ENCODE results near the gene TSG101. TPM values are rescaled to one million over a fixed set of nuclear protein-coding genes. Genes with fewer than 3 reads are reported as not detected.
A peak's percentile ranks its signal among the peaks of the same experiment; 100 is the strongest.

The TSG101 gene
- polyA plus RNA-seq, 1 experiment = 118 TPM

DNA sequence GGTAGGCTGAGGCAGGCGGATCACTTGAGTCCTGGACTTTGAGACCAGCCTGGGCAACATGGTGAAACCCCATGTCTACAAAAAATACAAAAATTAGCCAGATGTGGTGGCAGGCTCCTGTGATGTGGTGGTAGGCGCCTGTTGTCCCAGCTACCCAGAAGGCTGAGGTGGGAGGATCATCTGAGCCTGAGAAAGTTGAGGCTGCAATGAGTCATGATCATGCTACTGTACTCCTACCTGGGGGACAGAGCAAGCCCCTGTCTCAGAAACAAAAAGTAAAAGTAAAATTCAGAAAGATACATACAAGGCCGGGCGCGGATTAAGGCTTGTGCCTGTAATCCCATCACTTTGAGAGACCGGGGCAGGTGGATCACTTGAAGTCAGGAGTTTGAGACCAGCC lies 64.8 kb downstream of the TSG101 start:
- Histone ChIP-seq H3K9me3 (ENCODE audit: control insufficient read depth, insufficient read depth, low read length) (no peaks in the 10 kb centered on the region), H3K27me3 (ENCODE audit: control insufficient read depth, insufficient read depth, low read length) (peaks cover 2% of the 10 kb centered on the region), H3K4me3 (ENCODE audit: low read depth, low read length) (no peak overlapping the region), H3K27ac (ENCODE audit: low read depth, low read length) (no peak overlapping the region)
- CTCF ChIA-PET = no interaction called here
- POLR2A ChIA-PET = no interaction called here
- DNase-seq (ENCODE audit: low read depth, low spot score) = no peak
- TF ChIP-seq CTCF (IDR thresholded peaks at IDR 0.05; ENCODE audit: low read depth, low read length) = no peak

DNA sequence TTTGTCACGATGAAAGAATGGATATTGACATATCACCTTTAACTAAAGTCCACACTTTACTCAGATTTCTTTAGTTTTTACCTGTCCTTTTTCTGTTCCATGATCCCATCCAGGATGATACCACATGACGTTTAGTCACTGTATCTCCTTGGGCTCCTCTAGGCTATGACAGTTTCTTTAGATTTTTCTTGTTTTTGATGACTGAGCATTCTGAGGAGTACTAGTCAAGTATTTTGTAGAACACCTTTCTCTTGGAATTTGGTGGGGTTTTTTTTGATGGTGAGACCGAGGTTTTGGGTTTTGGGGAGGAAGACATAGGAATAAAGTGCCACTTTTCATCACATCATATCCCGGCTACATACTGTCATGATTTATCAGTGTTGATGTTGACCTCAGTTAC lies 67.1 kb downstream of the TSG101 start:
- Histone ChIP-seq H3K27ac (ENCODE audit: low read depth, low read length) (no peak overlapping the region), H3K9me3 (ENCODE audit: control insufficient read depth, insufficient read depth, low read length) (peaks cover 4% of the 10 kb centered on the region; the same call in 1 of the 2 replicates), H3K27me3 (ENCODE audit: control insufficient read depth, insufficient read depth, low read length) (peaks cover 6% of the 10 kb centered on the region), H3K4me3 (ENCODE audit: low read depth, low read length) (no peak overlapping the region)
- POLR2A ChIA-PET = no interaction called here
- DNase-seq (ENCODE audit: low read depth, low spot score) = no peak
- TF ChIP-seq CTCF (IDR thresholded peaks at IDR 0.05; ENCODE audit: low read depth, low read length) = no peak
- CTCF ChIA-PET = no interaction called here

- POLR2A ChIA-PET = no interaction called here
These were observed 69.3 kb downstream of the TSG101 start for GRCh38 chr11:18457450-18457849.

GRCh38 chr11:18455686-18456372 lies 70.9 kb downstream of the TSG101 start, which contains the start of gene LDHAL6A:
TSS of gene LDHAL6A (plus strand) at chr11:18455856. CDS start at chr11:18456681, 825 bp downstream.
- peaks cover 6% of the 10 kb centered on the region for H3K27me3 ChIP-seq (ENCODE audit: control insufficient read depth, insufficient read depth, low read length)
- TF ChIP-seq CTCF (IDR thresholded peaks at IDR 0.05; ENCODE audit: low read depth, low read length) = no peak
- no peak for DNase-seq (ENCODE audit: low read depth, low spot score)
- ChIA-PET CTCF (no interaction called here), POLR2A (no interaction called here)
- no peak within 1 kb of the TSS for H3K27ac ChIP-seq (ENCODE audit: low read depth, low read length)
- peaks cover 4% of the 10 kb centered on the region; the same call in 1 of the 2 replicates for H3K9me3 ChIP-seq (ENCODE audit: control insufficient read depth, insufficient read depth, low read length)
- H3K4me3 ChIP-seq (ENCODE audit: low read depth, low read length) = peak within 1 kb of the TSS; percentile 22; the same call in 1 of the 2 replicates

More at GRCh38 chr11:18457450-18457849, 69.3 kb downstream of the TSG101 start:
- H3K27me3 ChIP-seq (ENCODE audit: control insufficient read depth, insufficient read depth, low read length) = peaks cover 6% of the 10 kb centered on the region
- H3K4me3 ChIP-seq (ENCODE audit: low read depth, low read length) = no peak overlapping the region
- CTCF ChIA-PET = no interaction called here
- peaks cover 4% of the 10 kb centered on the region; the same call in 1 of the 2 replicates for H3K9me3 ChIP-seq (ENCODE audit: control insufficient read depth, insufficient read depth, low read length)
- DNase-seq (ENCODE audit: low read depth, low spot score) = no peak
- H3K27ac ChIP-seq (ENCODE audit: low read depth, low read length) = no peak overlapping the region
- TF ChIP-seq CTCF (IDR thresholded peaks at IDR 0.05; ENCODE audit: low read depth, low read length) = no peak

DNA sequence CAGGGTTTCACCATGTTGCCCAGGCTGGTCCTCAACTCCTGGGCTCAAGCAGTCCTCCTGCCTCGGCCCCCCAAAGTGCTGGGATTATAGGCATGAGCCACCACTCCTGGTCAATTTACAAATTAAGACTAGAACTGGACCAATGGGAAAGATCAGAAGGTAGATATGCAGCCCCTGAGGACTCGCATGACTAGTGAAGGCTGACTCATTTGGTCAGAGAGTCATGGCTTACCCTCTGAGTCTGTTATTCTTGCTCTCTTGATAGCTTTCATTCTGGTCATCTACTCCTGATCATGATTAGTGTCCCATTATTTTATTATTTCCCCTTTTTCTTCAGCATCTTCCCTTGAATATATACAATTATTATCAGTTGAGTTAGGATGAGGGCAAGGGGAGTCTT lies 73.8 kb downstream of the TSG101 start:
- Histone ChIP-seq H3K27me3 (ENCODE audit: control insufficient read depth, insufficient read depth, low read length) (peaks cover 9% of the 10 kb centered on the region), H3K4me3 (ENCODE audit: low read depth, low read length) (no peak overlapping the region), H3K27ac (ENCODE audit: low read depth, low read length) (no peak overlapping the region), H3K9me3 (ENCODE audit: control insufficient read depth, insufficient read depth, low read length) (peaks cover 4% of the 10 kb centered on the region; the same call in 1 of the 2 replicates)
- POLR2A ChIA-PET = no interaction called here
- CTCF ChIA-PET = interaction anchor here (0.6 kb wide), 1 partner anchor 11 kb away, joined by 3 read pairs; no protein-coding TSS in a partner anchor
- no peak for TF ChIP-seq CTCF (IDR thresholded peaks at IDR 0.05; ENCODE audit: low read depth, low read length)
- DNase-seq (ENCODE audit: low read depth, low spot score) = no peak
